WI38 (cell line): ENCODE measurements around the gene LETM1.

ENCODE experiments used
- H3K4me3 ChIP-seq: 2 replicates; pipeline ENCODE4 v1.5.1; 2011; ENCODE audit warnings: low read depth, mild to moderate bottlenecking, control low read depth, low read length
- TF ChIP-seq, protein P1 (sequence below): IDR thresholded peaks from 2 replicates; pipeline ENCODE4 v1.5.1; 2012; ENCODE audit warnings: low read depth, mild to moderate bottlenecking, control low read depth, low read length

LETM1 gene

DNA sequence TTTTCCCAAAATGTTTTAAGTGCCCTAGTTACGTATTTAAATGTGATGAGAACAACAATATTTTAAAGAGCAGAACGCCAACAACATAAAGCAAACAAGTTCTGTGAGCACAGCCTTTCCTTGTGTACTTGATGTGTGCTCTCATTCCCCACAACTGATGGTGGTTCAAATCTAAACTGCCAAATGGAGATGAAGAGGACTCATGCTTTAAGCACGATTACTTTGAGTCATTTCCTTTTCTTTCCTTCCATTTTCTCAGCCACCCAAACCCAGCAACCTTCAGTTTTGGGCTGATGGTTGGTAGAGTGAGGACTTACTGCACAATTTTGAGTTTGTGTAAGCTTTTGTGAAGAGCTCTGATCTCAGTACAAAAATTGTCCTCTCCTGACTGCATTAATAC, 16.9 kb upstream of the LETM1 start:
- TF ChIP-seq, protein P1, sequence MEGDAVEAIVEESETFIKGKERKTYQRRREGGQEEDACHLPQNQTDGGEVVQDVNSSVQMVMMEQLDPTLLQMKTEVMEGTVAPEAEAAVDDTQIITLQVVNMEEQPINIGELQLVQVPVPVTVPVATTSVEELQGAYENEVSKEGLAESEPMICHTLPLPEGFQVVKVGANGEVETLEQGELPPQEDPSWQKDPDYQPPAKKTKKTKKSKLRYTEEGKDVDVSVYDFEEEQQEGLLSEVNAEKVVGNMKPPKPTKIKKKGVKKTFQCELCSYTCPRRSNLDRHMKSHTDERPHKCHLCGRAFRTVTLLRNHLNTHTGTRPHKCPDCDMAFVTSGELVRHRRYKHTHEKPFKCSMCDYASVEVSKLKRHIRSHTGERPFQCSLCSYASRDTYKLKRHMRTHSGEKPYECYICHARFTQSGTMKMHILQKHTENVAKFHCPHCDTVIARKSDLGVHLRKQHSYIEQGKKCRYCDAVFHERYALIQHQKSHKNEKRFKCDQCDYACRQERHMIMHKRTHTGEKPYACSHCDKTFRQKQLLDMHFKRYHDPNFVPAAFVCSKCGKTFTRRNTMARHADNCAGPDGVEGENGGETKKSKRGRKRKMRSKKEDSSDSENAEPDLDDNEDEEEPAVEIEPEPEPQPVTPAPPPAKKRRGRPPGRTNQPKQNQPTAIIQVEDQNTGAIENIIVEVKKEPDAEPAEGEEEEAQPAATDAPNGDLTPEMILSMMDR = no peak
- H3K4me3 ChIP-seq = peak overlapping the region; percentile 88

DNA sequence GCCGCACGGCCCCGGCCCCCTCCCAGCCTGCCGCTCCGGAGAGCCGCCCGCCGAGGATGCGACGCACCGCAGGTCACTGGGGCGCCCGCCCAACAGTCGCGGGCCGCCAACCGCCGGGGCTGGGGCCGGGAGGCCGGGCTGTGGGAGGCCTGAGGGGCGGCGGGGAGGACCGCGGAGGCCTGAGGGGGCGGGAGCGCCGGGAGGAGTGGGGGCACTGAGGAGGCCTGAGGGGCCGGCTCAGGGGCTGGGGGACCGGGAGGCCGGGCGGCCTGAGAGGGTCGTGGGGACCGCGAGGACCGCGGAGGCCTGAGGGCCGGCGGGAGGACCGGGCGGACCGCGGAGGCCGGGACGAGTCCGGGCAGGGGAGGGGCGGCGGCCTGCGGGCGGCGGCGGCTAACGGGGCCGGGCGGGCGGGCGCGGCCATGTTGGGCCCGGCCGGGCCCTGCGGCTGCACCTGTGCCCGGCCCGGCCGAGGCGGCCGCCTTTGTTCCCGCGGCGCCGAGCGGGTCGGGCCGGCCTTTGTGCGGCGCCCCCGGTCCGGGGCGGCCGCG, 15.6 kb upstream of the LETM1 start:
- TF ChIP-seq, protein P1 = no peak

DNA sequence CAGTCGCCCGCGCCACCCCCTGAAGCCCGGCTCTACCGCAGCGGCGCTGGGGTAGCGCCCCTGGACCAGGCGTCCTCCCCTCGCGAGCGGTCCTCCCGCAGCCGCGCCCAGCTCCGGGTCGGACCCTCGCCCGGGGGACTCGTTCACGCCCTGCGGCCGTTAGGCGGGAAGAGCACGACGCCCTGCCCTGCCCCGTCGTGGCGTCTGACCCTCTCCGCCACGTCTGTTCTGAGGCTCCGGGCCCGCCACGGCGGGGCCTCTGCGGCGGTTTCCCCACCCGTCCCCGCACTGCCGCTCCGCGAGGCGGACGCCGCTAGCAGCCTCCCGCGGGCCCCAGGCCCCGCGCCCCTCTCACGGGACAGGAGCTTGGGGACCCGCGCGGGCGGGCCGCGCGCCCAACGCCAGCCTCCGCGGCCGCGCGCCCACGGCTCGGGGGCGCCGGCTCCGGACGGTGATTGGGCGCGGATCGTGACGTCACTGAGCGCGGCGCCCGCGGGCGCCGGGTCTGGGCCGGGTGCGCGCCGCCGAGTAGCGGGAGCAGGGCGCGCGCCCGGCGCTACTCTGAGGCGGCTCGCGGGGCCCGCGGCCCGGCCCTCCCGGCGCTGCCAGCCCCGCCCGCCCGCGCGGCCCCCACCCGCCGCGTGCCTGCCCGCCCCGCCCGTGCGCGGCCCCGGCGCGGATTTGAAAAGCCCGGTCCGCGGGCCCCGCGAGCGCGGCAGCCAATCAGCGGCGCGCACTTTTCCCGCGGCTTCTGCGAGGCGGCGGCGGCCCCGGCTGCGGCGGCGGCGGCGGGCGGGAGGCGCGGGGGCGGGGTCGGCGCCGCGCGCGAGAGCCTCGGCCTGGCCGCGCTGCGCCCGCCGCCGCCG, 14.9 kb upstream of the LETM1 start, which contains the start of gene NSD2:
Gene NSD2, plus strand, starts transcription at position 816 of the 866 bp plus-strand sequence. CDS start 29,262 bp downstream, outside the sequence.
- peak within 1 kb of the TSS; percentile 88 for H3K4me3 ChIP-seq
- TF ChIP-seq, protein P1 = no peak

More for the DNA sequence above, 15.6 kb upstream of the LETM1 start:
- H3K4me3 ChIP-seq = peak overlapping the region; percentile 88

DNA sequence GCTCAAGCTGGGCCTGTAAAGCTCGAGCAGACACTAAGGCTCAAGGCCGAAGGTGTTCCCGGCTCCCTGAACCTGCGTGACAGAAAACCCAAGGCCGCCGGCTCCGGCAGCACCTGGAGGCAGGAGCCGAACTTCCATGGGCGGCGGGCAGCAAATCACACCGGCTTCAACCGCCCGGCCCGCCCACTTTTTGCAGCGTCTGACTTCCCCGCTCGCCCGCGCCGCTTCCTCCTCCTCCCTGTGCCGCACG, 14.3 kb upstream of the LETM1 start:
- peak overlapping the region; percentile 74 for H3K4me3 ChIP-seq
- TF ChIP-seq, protein P1 = no peak

DNA sequence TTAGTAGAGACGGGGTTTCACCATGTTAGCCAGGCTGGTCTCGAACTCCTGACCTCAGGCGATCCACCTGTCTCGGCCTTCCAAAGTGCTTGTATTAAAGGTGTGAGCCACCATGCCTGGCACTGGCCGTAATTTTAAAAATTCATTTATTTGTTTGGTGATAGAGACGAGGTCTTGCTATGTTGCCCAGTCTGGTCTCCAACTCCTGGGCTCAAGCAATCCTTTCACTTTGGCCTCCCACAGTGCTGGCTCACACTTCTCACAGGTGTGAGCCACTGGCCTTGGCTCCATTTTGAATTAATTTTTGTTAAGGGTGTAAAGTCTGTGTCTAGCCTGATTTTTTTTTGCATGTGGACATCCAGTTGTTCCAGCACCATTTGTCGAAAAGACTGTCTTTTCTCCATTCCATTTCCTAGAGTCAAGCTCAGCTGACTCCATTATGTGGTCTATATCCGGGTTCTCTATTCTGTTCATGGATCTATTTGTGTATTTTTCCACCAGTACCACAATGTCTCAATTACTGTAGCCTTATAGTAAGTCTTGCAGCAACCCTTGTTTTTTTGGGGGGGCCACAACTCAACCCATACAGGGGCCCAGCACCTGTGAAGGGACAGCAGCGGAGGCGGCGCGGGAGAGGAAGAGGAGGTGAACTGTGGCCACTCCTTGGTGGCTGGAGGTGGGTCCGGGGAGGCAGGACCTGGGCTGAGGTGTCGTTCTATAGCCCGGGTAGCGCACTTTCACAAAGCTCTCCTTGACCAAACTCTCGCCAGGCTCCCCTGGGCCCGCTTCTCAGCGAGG, 13.8 kb upstream of the LETM1 start:
- TF ChIP-seq, protein P1 = no peak
- H3K4me3 ChIP-seq = peak overlapping the region; percentile 74

DNA sequence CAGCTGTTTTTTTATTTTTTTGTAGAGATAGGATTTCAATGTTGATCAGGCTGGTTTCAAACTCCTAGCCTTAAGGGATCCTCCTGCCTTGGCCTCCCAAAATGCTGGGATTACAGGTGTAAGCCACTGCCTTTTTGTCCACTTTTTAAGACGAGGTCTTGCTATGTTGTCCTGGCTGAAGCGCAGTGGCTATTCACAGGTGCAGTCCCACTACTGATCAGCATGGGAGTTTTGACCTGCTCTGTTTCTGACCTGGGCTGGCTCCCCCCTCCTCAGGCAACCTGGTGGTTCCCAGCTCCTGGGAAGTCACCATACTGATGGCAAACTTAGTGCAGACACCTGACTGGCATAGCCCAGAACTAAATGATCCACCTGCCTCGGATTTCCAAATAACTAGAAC, 13.0 kb upstream of the LETM1 start:
- no peak overlapping the region for H3K4me3 ChIP-seq
- TF ChIP-seq, protein P1 = no peak

DNA sequence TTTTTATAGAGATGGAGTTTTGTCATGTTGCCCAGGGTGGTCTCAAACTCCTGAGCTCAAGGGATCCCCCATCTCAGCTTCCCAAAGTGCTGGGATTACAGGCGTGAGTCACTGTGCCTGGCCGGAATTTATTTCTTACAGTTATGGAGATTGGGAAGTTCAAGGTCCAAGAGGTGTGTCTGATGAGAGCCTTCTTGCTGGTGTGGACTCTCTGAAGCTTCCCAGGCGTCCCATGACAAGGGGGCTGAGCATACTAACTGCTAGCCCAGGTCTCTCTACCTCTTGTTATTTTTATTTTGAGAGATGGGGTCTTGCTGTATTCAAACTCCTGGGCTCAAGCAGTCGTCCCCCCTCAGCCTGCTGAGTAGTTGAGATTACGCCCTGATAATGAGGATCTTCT, 12.3 kb upstream of the LETM1 start:
- TF ChIP-seq, protein P1 = no peak
- H3K4me3 ChIP-seq = no peak overlapping the region
